Lower leg skin (tissue), 3 donors: ENCODE data around the gene DLG5.

Experiments
- CTCF ChIP-seq, 3 donors: fragments of 450-650 bp; IDR thresholded peaks; one replicate each; pipeline ENCODE4 v1.5.1; 2016; ENCODE audit warnings: antibody characterized with exemption in 3 of 3, mild to moderate bottlenecking in 3 of 3, moderate library complexity in 2 of 3
- POLR2A ChIP-seq, 2 donors: fragments of 450-650 bp; IDR thresholded peaks; one replicate each; pipeline ENCODE4 v1.6.1; 2016 to 2017; ENCODE audit warnings: antibody characterized with exemption in 2 of 2, mild to moderate bottlenecking in 1 of 2, moderate library complexity in 1 of 2

GRCh38 chr10:77763453-77764430, 162.8 kb downstream of the DLG5 start:
- no peak for TF ChIP-seq POLR2A (IDR thresholded peaks at IDR 0.05)
- no peak for TF ChIP-seq CTCF (IDR thresholded peaks at IDR 0.05)
